SU-DHL-6 (cell line): ENCODE data around the gene ADK.
"Not testable (repeated sequence)": the region's sequence is repeated elsewhere in the genome, so short reads cannot be mapped to it uniquely, and the experiment has no call there.

Experiments
- H2AFZ ChIP-seq: fragments of 200-600 bp; sonication (generic); 2 replicates; pipeline ENCODE4 v1.6.1; 2014; ENCODE audit warnings: low read depth, mild to moderate bottlenecking, moderate library complexity, mixed read lengths, antibody characterized with exemption, low read length; ENCODE audit not compliant: severe bottlenecking
- H3F3A ChIP-seq: fragments of 200-600 bp; shearing (Covaris generic); 2 replicates; pipeline ENCODE4 v1.6.0; 2016; ENCODE audit warnings: antibody characterized with exemption, mild to moderate bottlenecking; ENCODE audit not compliant: insufficient read depth
- H3K27ac ChIP-seq: fragments of 200-600 bp; sonication (generic); 2 replicates; pipeline ENCODE4 v1.5.1; 2016; ENCODE audit warnings: low read depth, mild to moderate bottlenecking, low read length, moderate library complexity, mixed read lengths
- H3K27me3 ChIP-seq: fragments of 200-600 bp; sonication (generic), shearing (Covaris generic); 2 replicates; pipeline ENCODE4 v1.6.0; 2014; ENCODE audit warnings: mild to moderate bottlenecking, low read length
- H3K36me3 ChIP-seq: fragments of 200-600 bp; sonication (generic); 2 replicates; pipeline ENCODE4 v1.6.1; 2014; ENCODE audit warnings: mild to moderate bottlenecking, low read length, mixed read lengths
- H3K4me2 ChIP-seq: fragments of 300-600, 200-600 bp; shearing (Covaris generic), sonication (generic); 2 replicates; pipeline ENCODE4 v1.6.0; 2014; ENCODE audit warnings: low read length, low read depth, mild to moderate bottlenecking; ENCODE audit not compliant: poor library complexity, severe bottlenecking
- H3K4me3 ChIP-seq: fragments of 200-600 bp; sonication (generic); 2 replicates; pipeline ENCODE4 v1.5.1; 2014; ENCODE audit warnings: antibody characterized with exemption, low read length, mild to moderate bottlenecking, mixed read lengths; ENCODE audit not compliant: insufficient read depth, poor library complexity, severe bottlenecking
- H3K79me2 ChIP-seq: fragments of 200-600 bp; sonication (generic); 2 replicates; pipeline ENCODE4 v1.6.1; 2014; ENCODE audit warnings: mild to moderate bottlenecking, low read length, moderate library complexity; ENCODE audit not compliant: insufficient read depth
- H3K9ac ChIP-seq: fragments of 200-600 bp; sonication (generic); 2 replicates; pipeline ENCODE4 v1.7.0; 2014; ENCODE audit warnings: mild to moderate bottlenecking, low read length
- H3K9me2 ChIP-seq: fragments of 200-600 bp; sonication (generic); replicated peaks from 2 replicates; pipeline ENCODE4 v1.6.1; 2014; ENCODE audit warnings: low read length; ENCODE audit not compliant: insufficient read depth
- H3K9me3 ChIP-seq: fragments of 200-600 bp; sonication (generic); 2 replicates; pipeline ENCODE4 v1.6.1; 2014; ENCODE audit warnings: low read length, mixed read lengths; ENCODE audit not compliant: insufficient read depth
- H4K20me1 ChIP-seq: fragments of 200-600 bp; sonication (generic); 2 replicates; pipeline ENCODE4 v1.6.1; 2014; ENCODE audit warnings: low read depth, mild to moderate bottlenecking, antibody characterized with exemption, low read length, moderate library complexity, mixed read lengths
- CTCF ChIP-seq: fragments of 200-600 bp; sonication (generic); IDR thresholded peaks from one replicate; pipeline ENCODE4 v1.5.1; 2017; ENCODE audit warnings: antibody characterized with exemption, mild to moderate bottlenecking, low read length, moderate library complexity; ENCODE audit not compliant: insufficient read depth, poor library complexity, severe bottlenecking
- EZH2phosphoT487 ChIP-seq: fragments of 200-600 bp; sonication (generic), shearing (Covaris generic); conservative IDR thresholded peaks from 2 replicates; pipeline ENCODE4 v1.6.1; 2018; ENCODE audit warnings: mild to moderate bottlenecking, antibody characterized with exemption, low read length, moderate library complexity, mixed read lengths

Gene ADK

GRCh38 chr10:74451127-74451829 is 300.3 kb downstream of the ADK start:
- TF ChIP-seq EZH2phosphoT487 (no peak), CTCF (no peak)
- Histone ChIP-seq H3K27ac (no peak overlapping the region), H3K79me2 (no peaks in the 10 kb centered on the region), H3K27me3 (no peaks in the 10 kb centered on the region), H3K4me2 (no peak overlapping the region), H3K4me3 (no peak overlapping the region), H2AFZ (no peak overlapping the region), H3K9me3 (no peaks in the 10 kb centered on the region), H3K9ac (no peak overlapping the region), H3K36me3 (0 out of 2 replicates have a peak, but pooled peaks cover 2% of the 10 kb centered on the region), H4K20me1 (no peaks in the 10 kb centered on the region), H3K9me2 (no peaks in the 10 kb centered on the region), H3F3A (no peaks in the 10 kb centered on the region; the same call in 1 of the 2 replicates)

- H3K9me2 ChIP-seq: no peaks in the 10 kb centered on the region
- H3K9ac ChIP-seq: no peak overlapping the region
- no peaks in the 10 kb centered on the region for H4K20me1 ChIP-seq
- H3F3A ChIP-seq: no peaks in the 10 kb centered on the region; the same call in 1 of the 2 replicates
- no peaks in the 10 kb centered on the region for H3K9me3 ChIP-seq
- H3K27ac ChIP-seq: no peak overlapping the region
- no peaks in the 10 kb centered on the region for H3K27me3 ChIP-seq
- no peaks in the 10 kb centered on the region for H3K79me2 ChIP-seq
- no peak for TF ChIP-seq EZH2phosphoT487
- no peak for TF ChIP-seq CTCF
- H3K36me3 ChIP-seq: 0 out of 2 replicates have a peak, but pooled peaks cover 2% of the 10 kb centered on the region
- no peak overlapping the region for H3K4me2 ChIP-seq
- no peak overlapping the region for H2AFZ ChIP-seq
- H3K4me3 ChIP-seq: no peak overlapping the region
Measured at GRCh38 chr10:74453169-74453568, 302.1 kb downstream of the ADK start.

- H3K27me3 ChIP-seq, H3K4me2 ChIP-seq, H4K20me1 ChIP-seq, H3K27ac ChIP-seq, H3K79me2 ChIP-seq, H3F3A ChIP-seq, H3K4me3 ChIP-seq, H3K36me3 ChIP-seq, H3K9me3 ChIP-seq, H2AFZ ChIP-seq, H3K9me2 ChIP-seq, H3K9ac ChIP-seq: not testable (repeated sequence)
Measured at GRCh38 chr10:74457478-74457877, 306.5 kb downstream of the ADK start.

- Histone ChIP-seq H3K4me2 (no peak overlapping the region), H3K9me3 (no peaks in the 10 kb centered on the region), H4K20me1 (no peaks in the 10 kb centered on the region), H3K4me3 (no peak overlapping the region), H3K27me3 (no peaks in the 10 kb centered on the region), H3K36me3 (no peaks in the 10 kb centered on the region), H3K79me2 (no peaks in the 10 kb centered on the region), H3K9ac (no peak overlapping the region), H3K9me2 (no peaks in the 10 kb centered on the region), H3K27ac (no peak overlapping the region), H3F3A (no peaks in the 10 kb centered on the region), H2AFZ (no peak overlapping the region)
- TF ChIP-seq CTCF: no peak
- TF ChIP-seq EZH2phosphoT487: no peak
Measured at GRCh38 chr10:74460812-74461211, 309.8 kb downstream of the ADK start.
